IMR-90 (cell line): Measurements from ENCODE around the gene POFUT2. TPM values are rescaled to one million over a fixed set of nuclear protein-coding genes. Genes with fewer than 3 reads are reported as not detected.
A peak's percentile ranks its signal among the peaks of the same experiment; 100 is the strongest.

Source experiments
- ATAC-seq: fragments of 200-7000 bp; cut with Tn5 transposase; 2 replicates; pipeline ENCODE4 v1.9.1; 2020; ENCODE audit warnings: low read depth, mild to moderate bottlenecking, moderate library complexity
- BruUV-seq: library from RNA; stranded (reverse); fragments of 400-500 nt; replicated peaks from 2 replicates; lab custom pipeline; 2021; lab: Mats Ljungman, UMichigan
- CTCF ChIA-PET: fragments of 300-600 bp; formaldehyde crosslinking; extraction: SDS; loops from one replicate; lab custom pipeline; 2021; ENCODE audit warnings: antibody characterized with exemption; lab: Yijun Ruan, JAX
- POLR2A ChIA-PET: fragments of 300-600 bp; sonication (Branson Sonifier 250); formaldehyde crosslinking; loops from one replicate; lab custom pipeline; 2022; ENCODE audit warnings: antibody characterized with exemption; ENCODE audit not compliant: unreplicated experiment; lab: Charles Lee
- DNase-seq: peaks from one replicate; pipeline ENCODE4 v3.0.0; 2013
- H2AFZ ChIP-seq: replicated peaks from 2 replicates; pipeline ENCODE3; 2013; ENCODE audit warnings: low read length, mild to moderate bottlenecking; ENCODE audit not compliant: poor library complexity
- H2AK5ac ChIP-seq: 2 replicates; pipeline ENCODE4 v1.6.1; 2013; ENCODE audit warnings: low read depth, low read length, inconsistent platforms
- H2AK9ac ChIP-seq: replicated peaks from 2 replicates; pipeline ENCODE3; 2013; ENCODE audit warnings: mild to moderate bottlenecking, low read depth, low read length, moderate library complexity; ENCODE audit not compliant: poor library complexity
- H2BK120ac ChIP-seq: 2 replicates; pipeline ENCODE4 v1.6.1; 2013; ENCODE audit warnings: low read depth, low read length, inconsistent platforms
- H2BK15ac ChIP-seq: 3 replicates; pipeline ENCODE4 v1.6.1; 2013; ENCODE audit warnings: low read depth, low read length, inconsistent platforms
- H2BK20ac ChIP-seq: 2 replicates; pipeline ENCODE4 v1.6.1; 2013; ENCODE audit warnings: low read depth, mild to moderate bottlenecking, inconsistent platforms, low read length, moderate library complexity
- H2BK5ac ChIP-seq: 2 replicates; pipeline ENCODE4 v1.6.1; 2013; ENCODE audit warnings: mild to moderate bottlenecking, low read depth, low read length, inconsistent platforms; ENCODE audit not compliant: poor library complexity, severe bottlenecking
- H3K14ac ChIP-seq: replicated peaks from 2 replicates; pipeline ENCODE4 v1.6.1; 2013; ENCODE audit warnings: low read depth, low read length, inconsistent platforms
- H3K18ac ChIP-seq: 2 replicates; pipeline ENCODE4 v1.6.1; 2013; ENCODE audit warnings: low read depth, low read length, control low read depth
- H3K23ac ChIP-seq: 2 replicates; pipeline ENCODE4 v1.6.1; 2013; ENCODE audit warnings: low read depth, low read length, inconsistent platforms
- H3K27ac ChIP-seq: 2 replicates; pipeline ENCODE4 v1.5.1; 2013; ENCODE audit warnings: mild to moderate bottlenecking, control low read depth, low read length; ENCODE audit not compliant: insufficient read depth
- H3K27me3 ChIP-seq: 2 replicates; pipeline ENCODE4 v1.6.1; 2013; ENCODE audit warnings: low read length; ENCODE audit not compliant: control insufficient read depth, insufficient read depth
- H3K36me3 ChIP-seq: 2 replicates; pipeline ENCODE4 v1.6.1; 2013; ENCODE audit warnings: low read length, mixed read lengths; ENCODE audit not compliant: control insufficient read depth, insufficient read depth
- H3K4ac ChIP-seq: 2 replicates; pipeline ENCODE4 v1.6.1; 2013; ENCODE audit warnings: low read depth, low read length, inconsistent platforms
- H3K4me1 ChIP-seq: 2 replicates; pipeline ENCODE4 v1.6.1; 2013; ENCODE audit warnings: low read length, mixed read lengths; ENCODE audit not compliant: control insufficient read depth, insufficient read depth
- H3K4me2 ChIP-seq: 2 replicates; pipeline ENCODE4 v1.6.1; 2013; ENCODE audit warnings: low read depth, mild to moderate bottlenecking, control low read depth, low read length, moderate library complexity
- H3K4me3 ChIP-seq: 2 replicates; pipeline ENCODE4 v1.5.1; 2013; ENCODE audit warnings: low read depth, mild to moderate bottlenecking, control low read depth, low read length, moderate library complexity; ENCODE audit not compliant: insufficient read depth
- H3K56ac ChIP-seq: 2 replicates; pipeline ENCODE4 v1.6.1; 2013; ENCODE audit warnings: low read length, inconsistent platforms; ENCODE audit not compliant: insufficient read depth; ENCODE audit errors: extremely low read depth
- H3K79me1 ChIP-seq, 2 experiments: 2 replicates each; pipeline ENCODE4 v1.6.1; 2013; ENCODE audit warnings: low read length in 2 of 2, inconsistent platforms in 1 of 2, low read depth in 1 of 2
- H3K9ac ChIP-seq: 2 replicates; pipeline ENCODE4 v1.6.1; 2013; ENCODE audit warnings: low read depth, low read length, control low read depth
- H3K9me1 ChIP-seq: 2 replicates; pipeline ENCODE4 v1.6.1; 2013; ENCODE audit warnings: low read length, inconsistent platforms; ENCODE audit not compliant: insufficient read depth
- H3K9me3 ChIP-seq: 2 replicates; pipeline ENCODE4 v1.6.1; 2013; ENCODE audit warnings: low read length; ENCODE audit not compliant: control insufficient read depth, insufficient read depth
- H4K20me1 ChIP-seq: 2 replicates; pipeline ENCODE4 v1.6.1; 2013; ENCODE audit warnings: low read length, inconsistent platforms; ENCODE audit not compliant: insufficient read depth
- H4K5ac ChIP-seq: 2 replicates; pipeline ENCODE4 v1.6.1; 2013; ENCODE audit warnings: mild to moderate bottlenecking, low read depth, low read length, control low read depth
- H4K8ac ChIP-seq, 2 experiments: 2 replicates each; pipeline ENCODE4 v1.6.1; 2013; ENCODE audit warnings: low read depth in 2 of 2, low read length in 2 of 2, control low read depth in 1 of 2, inconsistent platforms in 1 of 2
- H4K91ac ChIP-seq: 2 replicates; pipeline ENCODE4 v1.6.1; 2013; ENCODE audit warnings: low read depth, low read length, inconsistent platforms; ENCODE audit not compliant: insufficient read depth
- BHLHE40 ChIP-seq: fragments of 150-350 bp; IDR thresholded peaks from 2 replicates; pipeline ENCODE4 v1.6.1; 2016; ENCODE audit warnings: mild to moderate bottlenecking, low read depth, low read length
- CEBPB ChIP-seq: IDR thresholded peaks from 2 replicates; pipeline ENCODE4 v1.6.1; 2012; ENCODE audit warnings: low read depth, low read length, improper control_type of control experiment
- CTCF ChIP-seq: conservative IDR thresholded peaks from 2 replicates; pipeline ENCODE4 v1.5.1; 2012; ENCODE audit warnings: mild to moderate bottlenecking, low read depth, low read length, improper control_type of control experiment
- ELK1 ChIP-seq: fragments of 150-350 bp; IDR thresholded peaks from 2 replicates; pipeline ENCODE4 v1.6.1; 2016; ENCODE audit warnings: low read depth, mild to moderate bottlenecking, low read length, moderate library complexity, borderline replicate concordance
- MAFK ChIP-seq: IDR thresholded peaks from 2 replicates; pipeline ENCODE4 v1.6.1; 2012; ENCODE audit warnings: low read depth, low read length, improper control_type of control experiment
- MAZ ChIP-seq: IDR thresholded peaks from 2 replicates; pipeline ENCODE4 v1.6.1; 2012; ENCODE audit warnings: low read depth, mild to moderate bottlenecking, low read length, improper control_type of control experiment, moderate library complexity, borderline replicate concordance
- MXI1 ChIP-seq: IDR thresholded peaks from 2 replicates; pipeline ENCODE4 v1.6.1; 2012; ENCODE audit warnings: low read depth, mild to moderate bottlenecking, low read length, moderate library complexity, borderline replicate concordance
- SMC3 ChIP-seq: fragments of 150-350 bp; IDR thresholded peaks from 2 replicates; pipeline ENCODE4 v1.6.1; 2016; ENCODE audit warnings: low read depth, mild to moderate bottlenecking, antibody characterized with exemption, low read length, moderate library complexity
- WGBS, 2 experiments: methylation state at CpG; one replicate each; pipeline versions ENCODE4 v1.1.5 to v1.1.7; 2013; ENCODE audit warnings: missing lambda C conversion rate in 2 of 2; ENCODE audit not compliant: insufficient read length in 1 of 2; ENCODE audit errors: extremely low coverage in 2 of 2; 5-methylcytosine and 5-hydroxymethylcytosine counted together
- dilution Hi-C: fragments of 300-500 bp; cut with HindIII; formaldehyde crosslinking; loops from one replicate; pipeline ENCODE4 v1.14.3; 2018; ENCODE audit warnings: low sequenced_read_pairs; ENCODE audit not compliant: unreplicated experiment
- in situ Hi-C: fragments of 300-500 bp; cut with MboI; formaldehyde crosslinking; loops from 3 replicates; pipeline ENCODE4 v1.14.3; 2019; ENCODE audit warnings: low sequenced_read_pairs, inconsistent platforms, mixed read lengths
- intact Hi-C: fragments of 100-400 bp; cut with micrococcal nuclease; formaldehyde crosslinking; loops from 2 replicates; pipeline ENCODE4 v1.10.0; 2022
- polyA plus RNA-seq, 3 experiments: library from polyadenylated mRNA; depleted of rRNA; stranded (reverse); fragments of >200 nt; gene quantifications; 2 replicates each; pipeline ENCODE4 v1.2.3, GENCODE V29; 2012; ENCODE audit warnings: low replicate concordance in 1 of 3
- total RNA-seq: library from RNA; depleted of rRNA; stranded (reverse); fragments of >200 nt; gene quantifications from 2 replicates; pipeline ENCODE4 v1.2.3, GENCODE V29; 2012

Gene POFUT2
- total and polyA plus RNA-seq, 2 of the 4 experiments (the other 2 are of a cell fraction): 18.8 to 59.3 TPM

DNA sequence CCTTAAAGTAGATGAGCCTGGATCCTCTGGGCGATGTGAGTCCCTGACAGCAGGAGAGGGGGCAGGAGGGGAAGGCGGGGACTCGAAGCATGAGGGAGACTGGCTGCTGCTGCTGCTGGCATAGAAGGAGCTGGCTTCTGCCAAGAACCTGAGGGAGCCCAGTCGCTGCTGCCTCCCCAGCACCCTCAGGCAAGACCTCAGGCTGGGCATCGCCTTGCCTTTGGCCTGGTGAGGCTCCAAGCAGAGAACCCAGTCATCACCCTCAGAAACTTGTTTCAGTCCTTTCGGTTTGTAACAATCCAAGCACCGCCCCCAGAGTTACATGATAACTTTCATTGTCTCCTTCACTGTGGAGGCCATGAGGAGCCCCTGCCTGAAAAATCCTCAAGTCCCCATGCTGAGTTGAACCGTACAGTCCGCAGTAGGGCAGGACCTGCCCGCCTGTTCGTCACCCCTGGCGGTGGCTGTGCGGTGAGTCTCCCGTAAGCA is 38.8 kb downstream of the POFUT2 start:
- Histone ChIP-seq H3K9me3 (peaks cover 14% of the 10 kb centered on the region), H3K23ac (peak overlapping the region; percentile 21; the same call in 1 of the 2 replicates), H2AFZ (peak overlapping the region; percentile 91), H3K27me3 (peaks cover 22% of the 10 kb centered on the region), H2BK120ac (no peak overlapping the region), H3K27ac (no peak overlapping the region), H2AK9ac (peak overlapping the region; percentile 12), H3K79me1 (no peaks in the 10 kb centered on the region), H3K9ac (no peak overlapping the region), H2AK5ac (no peak overlapping the region), H2BK5ac (no peak overlapping the region), H4K5ac (no peak overlapping the region), H3K4me3 (peak overlapping the region; percentile 2; the same call in 1 of the 2 replicates), H3K4me2 (peak overlapping the region; percentile 57), H3K4me1 (peaks cover 4% of the 10 kb centered on the region), H4K20me1 (no peaks in the 10 kb centered on the region), H2BK20ac (no peak overlapping the region), H3K9me1 (no peaks in the 10 kb centered on the region), H3K18ac (no peak overlapping the region), H4K91ac (no peak overlapping the region), H4K8ac (no peak overlapping the region), H2BK15ac (no peak overlapping the region), H3K36me3 (no peaks in the 10 kb centered on the region), H3K56ac (no peak overlapping the region), H3K14ac (no peak overlapping the region), H3K4ac (no peak overlapping the region)
- ATAC-seq (peak; percentile 68), DNase-seq (peak; percentile 15)
- TF ChIP-seq MXI1 (no peak), BHLHE40 (no peak), SMC3 (no peak), CTCF (no peak), MAFK (no peak), MAZ (no peak), CEBPB (no peak), ELK1 (no peak)
- BruUV-seq: no TSS peak
- 17% methylated on average over 6 of the region's 14 CpGs; no CpG with 5 or more reads in 1 of the 2 experiments for WGBS, 2 experiments
- POLR2A ChIA-PET: interaction anchor here (0.7 kb wide), 1 partner anchor 261 kb away, joined by 3 read pairs; no protein-coding TSS in a partner anchor
- CTCF ChIA-PET: interaction anchor here (1.1 to 2.3 kb wide), 2 partner anchors 109 to 112 kb away, joined by 4 to 6 read pairs; no protein-coding TSS in a partner anchor
- intact Hi-C loops (no loop called here), dilution Hi-C loops (no loop called here), in situ Hi-C loops (no loop called here)
